ENCODE results near the gene CHEK2. TPM values are rescaled to one million over a fixed set of nuclear protein-coding genes. Genes with fewer than 3 reads are reported as not detected.
A peak's percentile ranks its signal among the peaks of the same experiment; 100 is the strongest.
"Not testable (repeated sequence)": the region's sequence is repeated elsewhere in the genome, so short reads cannot be mapped to it uniquely, and the experiment has no call there.

CHEK2 gene
- 2.2 TPM for total RNA-seq
- long read RNA-seq, partial matches to known transcripts = 0 of 3 reads
- long read RNA-seq, other reads (novel, unspliced or antisense) = 1 of 3 reads

GRCh38 chr22:28741785-28742561, at the start of gene CHEK2, which contains the start of gene HSCB:
Gene CHEK2 (minus strand): TSS chr22:28741820. CDS start chr22:28734721, 7,099 bp downstream.
Gene HSCB (plus strand): TSS chr22:28742039. CDS start chr22:28742096, 57 bp downstream.
- peak; percentile 99 for DNase-seq (ENCODE audit: low spot score)
- intact Hi-C loops (cut with DNase I) = loop anchor here (2.0 kb wide), 1 partner anchor 31 kb away; the partner anchor contains the start of gene CCDC117

GRCh38 chr22:28791124-28791523, 49.5 kb upstream of the CHEK2 start:
- DNase-seq (ENCODE audit: low spot score) = no peak
- intact Hi-C loops (cut with DNase I) = no loop called here

GRCh38 chr22:28788601-28789000, 47.0 kb upstream of the CHEK2 start:
- DNase-seq (ENCODE audit: low spot score) = no peak
- intact Hi-C loops (cut with DNase I) = no loop called here

DNA sequence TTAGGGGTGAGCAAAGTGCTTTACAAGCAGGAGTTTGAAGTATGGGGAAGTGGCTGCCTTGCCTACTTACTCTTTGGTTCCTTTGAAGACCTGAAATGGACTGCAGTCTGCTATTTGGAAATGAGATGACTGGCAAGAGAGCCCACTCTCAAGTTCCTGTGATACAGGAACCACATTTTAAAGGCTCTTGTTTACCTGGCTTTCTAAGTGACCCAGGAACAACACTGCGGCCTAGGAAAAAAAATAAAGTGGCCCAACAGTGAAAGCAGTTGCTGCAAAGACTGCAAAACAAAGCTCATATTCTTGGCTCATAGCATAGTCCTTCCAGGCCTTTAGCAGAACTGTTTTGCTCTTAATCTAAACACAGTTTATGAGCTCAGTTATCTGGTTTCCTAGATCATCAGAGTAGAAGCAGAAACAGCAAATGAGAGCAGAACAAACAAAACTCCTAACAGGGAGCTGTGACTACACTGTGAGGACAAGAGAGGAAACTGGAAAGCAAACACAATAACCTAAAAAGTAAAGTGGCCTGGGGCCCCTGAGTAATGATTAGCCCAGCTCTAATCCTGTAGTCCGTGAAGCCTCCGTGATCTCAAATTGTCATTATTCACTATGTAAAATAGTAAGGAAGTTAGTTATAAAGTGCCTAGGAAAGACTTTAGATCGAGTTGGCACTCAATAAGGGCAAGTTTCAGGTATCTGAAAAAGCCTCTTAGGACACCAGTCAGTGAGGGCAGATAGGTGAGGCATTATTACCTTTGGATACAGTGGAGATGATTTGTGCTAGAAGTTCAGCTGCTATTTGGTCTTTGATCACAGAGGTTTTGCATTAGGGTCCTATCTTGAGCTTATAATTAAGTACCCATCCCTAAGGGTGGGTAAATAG, 42.4 kb upstream of the CHEK2 start:
- DNase-seq (ENCODE audit: low spot score) = no peak
- intact Hi-C loops (cut with DNase I) = no loop called here

- no peak for DNase-seq (ENCODE audit: low spot score)
- intact Hi-C loops (cut with DNase I) = no loop called here
These were observed 38.7 kb upstream of the CHEK2 start for GRCh38 chr22:28780296-28780695.

- intact Hi-C loops (cut with DNase I) = no loop called here
- DNase-seq (ENCODE audit: low spot score) = no peak
These were observed 38.2 kb upstream of the CHEK2 start for GRCh38 chr22:28779833-28780232.

- intact Hi-C loops (cut with DNase I) = no loop called here
- no peak for DNase-seq (ENCODE audit: low spot score)
These were observed 32.8 kb upstream of the CHEK2 start for GRCh38 chr22:28774378-28774777.

DNA sequence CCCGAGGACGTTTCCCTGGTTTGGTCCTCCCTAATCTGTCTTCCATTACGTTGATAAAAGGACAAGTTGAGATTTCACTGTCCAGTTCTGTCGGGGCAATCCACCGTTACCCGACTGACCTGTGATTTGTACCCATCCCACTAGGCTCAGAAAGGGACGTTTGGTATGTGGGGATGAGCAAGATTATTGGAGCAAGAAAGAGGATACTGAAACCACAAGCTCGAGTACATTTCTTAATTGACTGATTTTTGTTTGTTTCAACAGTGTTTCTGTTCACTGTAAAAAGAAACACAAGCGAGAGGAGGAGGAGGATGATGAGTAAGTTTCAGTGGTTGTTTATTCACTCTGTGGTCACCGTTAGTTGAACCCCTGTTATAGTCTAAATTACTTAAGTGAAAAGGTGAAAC, 31.8 kb upstream of the CHEK2 start:
- DNase-seq (ENCODE audit: low spot score) = no peak
- intact Hi-C loops (cut with DNase I) = loop anchor here (2.0 kb wide), 1 partner anchor 31 kb away; the partner anchor contains the start of gene HSCB

GRCh38 chr22:28772633-28773460, 31.2 kb upstream of the CHEK2 start, which contains the start of gene CCDC117:
Gene CCDC117 (plus strand): TSS chr22:28772695. CDS start chr22:28772850, 155 bp downstream.
- intact Hi-C loops (cut with DNase I) = loop anchor here (1.0 to 2.0 kb wide), 2 partner anchors 27 to 30 kb away; partner anchors contain the start of genes HSCB and XBP1
- DNase-seq (ENCODE audit: low spot score) = peak; percentile 98

GRCh38 chr22:28771195-28771791, 29.7 kb upstream of the CHEK2 start:
- intact Hi-C loops (cut with DNase I) = no loop called here
- no peak for DNase-seq (ENCODE audit: low spot score)

- no peak for DNase-seq (ENCODE audit: low spot score)
These were observed 27.9 kb upstream of the CHEK2 start for GRCh38 chr22:28769394-28770085.

DNA sequence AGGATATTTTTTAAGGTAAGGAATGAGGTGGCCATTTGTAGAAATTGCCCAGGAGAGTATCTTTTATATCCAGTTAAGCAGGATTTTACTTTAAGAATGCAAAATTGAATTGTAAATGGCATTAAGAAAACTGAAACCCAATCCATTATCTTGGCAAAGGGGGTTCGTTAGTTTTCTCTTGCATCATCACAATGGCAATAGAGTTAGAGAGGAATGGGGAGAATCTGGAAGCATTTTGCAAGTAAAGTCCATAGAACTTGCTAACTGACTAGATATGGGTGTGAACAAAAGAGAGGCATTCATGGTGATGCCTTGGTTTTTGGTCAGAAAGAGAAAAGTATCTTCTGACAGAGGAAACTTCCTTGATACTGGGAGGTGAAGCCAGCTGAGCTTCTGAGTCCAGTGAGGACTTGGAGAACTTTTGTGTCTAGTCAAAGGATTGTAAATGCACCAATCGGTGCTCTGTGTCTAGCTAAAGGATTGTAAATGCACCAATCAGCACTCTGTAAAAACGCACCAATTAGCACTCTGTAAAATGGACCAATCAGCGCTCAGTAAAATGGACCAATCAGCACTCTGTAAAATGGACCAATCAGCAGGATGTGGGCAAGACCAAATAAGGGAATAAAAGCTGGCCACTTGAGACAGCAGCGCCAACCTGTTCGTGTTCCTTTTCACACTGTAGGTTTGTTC, 27.2 kb upstream of the CHEK2 start:
- DNase-seq (ENCODE audit: low spot score) = no peak
- intact Hi-C loops (cut with DNase I) = no loop called here

More at GRCh38 chr22:28769394-28770085, 27.9 kb upstream of the CHEK2 start:
- intact Hi-C loops (cut with DNase I) = no loop called here

- intact Hi-C loops (cut with DNase I) = no loop called here
- no peak for DNase-seq (ENCODE audit: low spot score)
These were observed 25.0 kb upstream of the CHEK2 start for GRCh38 chr22:28766628-28767027.

- DNase-seq (ENCODE audit: low spot score); intact Hi-C loops (cut with DNase I): not testable (repeated sequence)
These were observed 20.4 kb upstream of the CHEK2 start for GRCh38 chr22:28762000-28762399.

DNA sequence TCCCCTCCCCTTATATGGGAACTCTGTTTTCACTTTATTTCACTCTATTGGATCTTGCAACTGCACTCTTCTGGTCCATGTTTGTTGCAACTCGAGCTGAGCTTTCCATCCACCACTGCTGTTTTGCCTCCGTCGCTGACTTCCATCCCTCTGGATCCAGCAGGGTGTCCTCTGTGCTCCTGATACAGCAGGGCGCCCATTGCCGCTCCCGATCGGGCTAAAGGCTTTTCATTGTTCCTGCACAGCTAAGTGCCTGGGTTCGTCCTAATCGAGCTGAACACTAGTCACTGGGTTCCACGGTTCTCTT, 19.8 kb upstream of the CHEK2 start:
- intact Hi-C loops (cut with DNase I) = no loop called here
- DNase-seq (ENCODE audit: low spot score) = no peak

DNA sequence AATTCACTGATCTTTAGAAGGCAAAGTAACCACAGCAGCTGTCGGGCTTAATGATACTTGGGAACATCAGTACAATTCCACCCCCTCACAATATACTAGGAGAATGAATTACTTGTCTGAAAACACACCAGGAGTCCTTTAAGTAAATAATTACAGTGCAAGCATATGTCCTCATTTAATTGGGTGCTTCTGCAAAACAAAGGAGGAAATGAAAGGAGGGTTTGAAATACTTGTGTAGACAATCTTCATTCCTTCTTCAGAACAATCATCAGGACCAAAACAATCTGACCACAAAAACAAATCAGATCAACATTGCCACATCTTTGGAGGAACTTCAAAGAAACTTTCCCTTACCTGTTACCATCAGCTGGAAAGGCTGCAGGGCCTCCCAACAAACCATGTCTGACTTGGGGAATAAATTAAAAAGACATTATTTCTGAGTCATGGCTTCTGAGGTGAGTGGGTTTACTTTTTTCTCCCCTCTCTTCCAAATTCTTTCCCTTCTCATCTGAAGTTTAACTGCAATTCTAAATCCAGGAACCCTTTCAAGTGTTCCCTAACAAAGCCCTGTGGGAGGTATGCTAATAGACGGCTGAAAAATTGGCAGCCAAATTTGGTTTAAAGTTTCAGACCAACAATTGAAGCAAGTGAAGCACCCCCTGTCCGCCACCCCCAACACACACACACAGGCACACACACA, 18.4 kb upstream of the CHEK2 start:
- intact Hi-C loops (cut with DNase I) = no loop called here
- no peak for DNase-seq (ENCODE audit: low spot score)

GRCh38 chr22:28754512-28754911, 12.9 kb upstream of the CHEK2 start:
- DNase-seq (ENCODE audit: low spot score); intact Hi-C loops (cut with DNase I): not testable (repeated sequence)
